HG03159 (cell line): ENCODE measurements around the gene AARSD1.
"Not testable (repeated sequence)": the region's sequence is repeated elsewhere in the genome, so short reads cannot be mapped to it uniquely, and the experiment has no call there.

Experiments
- ATAC-seq: cut with Tn5 transposase; IDR thresholded peaks from one replicate; pipeline ENCODE4 v1.9.1; 2021; ENCODE audit warnings: mild to moderate bottlenecking, moderate library complexity; ENCODE audit not compliant: unreplicated experiment

Gene AARSD1, protein sequence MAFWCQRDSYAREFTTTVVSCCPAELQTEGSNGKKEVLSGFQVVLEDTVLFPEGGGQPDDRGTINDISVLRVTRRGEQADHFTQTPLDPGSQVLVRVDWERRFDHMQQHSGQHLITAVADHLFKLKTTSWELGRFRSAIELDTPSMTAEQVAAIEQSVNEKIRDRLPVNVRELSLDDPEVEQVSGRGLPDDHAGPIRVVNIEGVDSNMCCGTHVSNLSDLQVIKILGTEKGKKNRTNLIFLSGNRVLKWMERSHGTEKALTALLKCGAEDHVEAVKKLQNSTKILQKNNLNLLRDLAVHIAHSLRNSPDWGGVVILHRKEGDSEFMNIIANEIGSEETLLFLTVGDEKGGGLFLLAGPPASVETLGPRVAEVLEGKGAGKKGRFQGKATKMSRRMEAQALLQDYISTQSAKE

DNA sequence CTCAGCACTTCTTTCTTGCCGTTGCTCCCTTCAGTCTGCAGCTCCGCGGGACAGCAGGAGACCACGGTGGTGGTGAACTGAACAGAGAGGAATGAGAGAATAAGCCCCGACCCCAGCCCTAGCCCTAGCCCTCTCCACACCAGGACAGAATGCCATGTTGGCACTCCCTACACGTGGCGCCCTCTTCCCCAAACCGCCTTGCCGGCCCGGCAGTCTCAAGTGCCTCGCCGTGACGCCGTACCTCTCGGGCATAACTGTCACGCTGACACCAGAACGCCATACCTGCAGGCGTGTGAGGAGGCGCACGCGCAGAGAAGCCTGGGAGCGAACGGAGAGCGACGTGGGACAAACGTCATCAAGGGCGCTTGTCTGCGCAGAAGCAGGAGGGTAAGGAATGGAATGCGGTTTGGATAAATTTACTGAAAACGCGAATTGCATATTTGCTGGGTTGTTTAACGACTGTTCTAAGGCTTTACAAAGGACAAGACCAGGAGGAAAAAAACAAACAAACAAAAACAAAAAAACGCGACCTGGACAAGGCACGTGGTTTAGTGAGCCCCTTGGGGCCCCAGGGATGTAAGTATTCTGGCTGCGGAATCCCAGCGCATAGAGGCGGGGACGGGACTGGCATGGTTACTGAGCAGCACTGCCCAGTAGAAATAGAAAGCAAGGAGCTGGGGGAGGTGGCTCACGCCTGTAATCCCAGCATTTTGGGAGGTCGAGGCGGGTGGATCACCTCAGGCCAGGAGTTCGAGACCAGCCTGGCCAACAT lies at the start of gene AARSD1:
Gene AARSD1 (minus strand): TSS at position 294 of the 772 bp plus-strand sequence. CDS start 14 bp downstream, at position 280.
- peak; percentile 78 for ATAC-seq

DNA sequence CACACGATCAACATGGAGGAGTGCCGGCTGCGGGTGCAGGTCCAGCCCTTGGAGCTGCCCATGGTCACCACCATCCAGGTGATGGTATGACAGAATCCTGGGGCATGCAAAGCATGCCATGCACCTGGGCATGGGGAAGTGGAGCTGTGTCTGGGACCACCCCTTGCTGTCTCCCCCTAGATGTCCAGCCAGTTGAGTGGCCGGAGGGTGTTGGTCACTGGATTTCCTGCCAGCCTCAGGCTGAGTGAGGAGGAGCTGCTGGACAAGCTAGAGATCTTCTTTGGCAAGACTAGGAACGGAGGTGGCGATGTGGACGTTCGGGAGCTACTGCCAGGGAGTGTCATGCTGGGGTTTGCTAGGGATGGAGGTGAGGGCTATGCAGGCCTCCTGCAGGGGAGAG lies 49.0 kb upstream of the AARSD1 start:
- no peak for ATAC-seq

DNA sequence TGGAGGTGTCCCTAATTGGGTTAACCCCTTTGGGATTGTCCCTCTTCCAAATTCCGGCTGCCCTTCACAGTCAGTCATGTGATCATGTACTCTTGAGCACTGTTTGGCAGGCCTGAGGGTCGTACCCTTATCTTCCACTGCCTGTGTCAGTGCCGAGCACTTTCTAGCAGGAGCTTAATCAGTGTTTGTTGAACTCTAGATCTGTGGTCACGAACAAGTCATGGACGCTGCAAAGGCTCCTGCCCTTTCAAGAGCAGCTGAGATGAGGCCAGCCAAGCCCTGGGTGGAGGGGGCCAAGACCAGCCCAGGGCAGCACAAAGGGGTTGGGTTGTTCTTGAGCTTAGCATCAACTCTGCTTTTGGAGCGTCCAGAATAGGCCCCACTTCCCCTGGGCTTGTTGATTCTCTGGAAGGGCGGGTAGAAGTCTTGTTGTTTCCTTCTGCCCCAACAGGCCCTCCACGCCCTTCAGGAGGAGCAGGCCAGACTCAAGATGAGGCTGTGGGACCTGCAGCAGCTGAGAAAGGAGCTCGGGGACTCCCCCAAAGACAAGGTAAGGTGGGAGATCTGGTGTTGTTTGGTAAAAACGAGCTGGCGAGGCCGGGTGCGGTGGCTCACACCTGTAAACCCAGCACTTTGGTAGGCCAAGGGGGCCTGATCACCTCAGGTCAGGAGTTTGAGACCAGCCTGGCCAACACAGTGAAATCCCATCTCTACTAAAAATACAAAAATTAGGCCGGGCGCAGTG lies 47.6 kb upstream of the AARSD1 start:
- ATAC-seq: no peak

DNA sequence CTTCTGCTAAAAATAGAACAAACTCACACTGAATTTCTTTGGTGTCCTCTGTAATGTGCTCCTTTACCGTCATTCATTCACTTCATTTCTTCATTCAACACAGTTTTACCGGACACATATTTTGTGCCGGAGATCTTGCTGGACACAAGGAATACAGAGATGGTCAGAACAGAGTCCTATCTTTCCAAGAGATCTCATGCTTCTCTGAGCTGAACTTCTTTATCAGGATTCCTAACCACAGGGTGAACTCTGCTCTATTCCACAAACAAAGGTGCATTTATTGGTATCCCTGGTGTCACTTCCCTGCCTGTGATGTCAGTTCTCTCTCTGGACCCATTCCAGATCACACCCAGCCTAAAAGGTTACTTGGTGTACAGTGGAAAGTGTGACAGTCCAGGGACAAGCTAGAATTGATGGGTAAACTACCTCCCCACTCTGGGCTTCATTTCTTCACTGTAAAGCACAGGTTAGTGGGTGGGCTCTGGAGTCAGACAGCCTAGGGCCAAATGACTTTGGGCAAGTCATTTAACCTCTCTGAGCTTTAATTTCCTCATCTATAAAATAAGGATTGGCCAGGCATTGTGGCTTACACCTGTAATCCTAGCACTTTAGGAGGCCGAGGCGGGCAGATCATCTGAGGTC lies 46.5 kb upstream of the AARSD1 start:
- ATAC-seq: no peak

DNA sequence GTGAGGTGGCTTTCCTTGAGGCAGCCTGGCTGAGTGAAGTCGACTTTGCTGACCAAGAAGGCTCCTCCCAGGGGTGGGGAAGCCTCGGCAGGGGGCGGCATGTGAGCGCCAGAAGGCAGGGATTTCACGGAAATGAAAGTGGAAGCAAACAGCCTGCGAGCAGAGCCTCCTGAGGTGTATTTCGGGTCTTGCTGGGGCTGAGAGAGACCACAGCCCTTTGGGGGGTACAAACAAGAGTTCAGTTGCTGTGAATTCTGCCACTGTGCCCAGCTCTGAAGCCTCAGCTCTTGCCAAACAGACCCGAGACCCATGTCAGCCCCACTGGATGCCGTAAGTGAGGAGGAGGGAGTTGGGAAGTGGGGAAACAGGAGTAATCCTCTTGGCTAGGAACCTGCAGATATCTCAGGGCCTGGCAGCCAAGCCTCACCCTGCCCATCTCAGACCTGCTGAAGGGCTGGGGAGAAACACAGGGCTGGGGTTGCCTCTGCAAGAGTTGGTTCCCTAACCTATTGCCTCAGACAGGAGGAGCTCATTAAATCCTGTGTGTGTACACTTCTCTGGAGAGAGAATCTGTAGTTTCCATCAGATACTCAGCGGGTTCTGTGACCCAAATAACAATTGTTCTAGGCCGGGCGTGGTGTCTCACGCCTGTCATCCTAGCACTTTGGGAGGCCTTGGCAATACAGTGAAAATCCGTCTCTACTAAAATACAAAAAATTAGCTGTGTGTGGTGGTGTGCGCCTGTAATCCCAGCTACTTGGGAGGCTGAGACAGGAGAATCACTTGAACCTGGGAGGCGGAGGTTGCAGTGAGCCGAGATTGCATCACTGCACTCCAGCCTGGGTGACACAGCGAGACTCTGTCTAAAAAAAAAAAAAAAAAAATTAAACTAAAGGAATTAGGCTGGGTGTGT lies 42.6 kb upstream of the AARSD1 start, which contains the start of gene IFI35:
Gene IFI35 (plus strand): TSS at position 146 of the 913 bp plus-strand sequence. CDS start 164 bp downstream, at position 310.
- ATAC-seq: peak; percentile 82

DNA sequence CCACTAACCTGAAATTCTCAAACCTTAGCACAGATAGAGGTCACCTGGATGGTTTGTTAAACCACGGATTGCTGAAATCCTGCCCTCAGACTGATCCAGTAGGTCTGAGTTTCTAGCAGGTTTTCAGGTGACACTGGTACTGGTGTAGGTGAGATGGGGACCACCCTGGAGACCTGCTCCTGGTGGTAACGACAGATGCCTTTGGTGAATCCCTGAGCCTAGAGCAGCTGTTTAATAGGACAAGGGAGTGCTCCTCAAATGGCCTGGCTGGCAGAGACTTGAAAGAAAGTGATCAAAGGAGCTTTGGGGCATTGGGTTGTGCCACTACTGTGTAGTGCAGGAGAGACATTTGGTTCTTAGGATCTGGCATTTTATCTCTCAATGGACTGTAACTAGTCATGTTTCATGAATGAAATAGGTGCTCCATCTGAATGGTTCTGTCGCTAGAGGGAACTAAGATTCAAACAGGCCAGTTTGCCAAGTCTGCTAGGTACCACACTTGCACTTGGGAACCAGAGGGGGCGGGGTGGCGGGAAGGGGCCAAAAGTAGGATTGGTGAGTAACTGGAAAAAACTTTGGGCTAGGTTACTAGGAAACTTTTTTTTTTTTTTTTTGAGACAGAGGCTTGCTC lies 39.4 kb upstream of the AARSD1 start:
- ATAC-seq: no peak

DNA sequence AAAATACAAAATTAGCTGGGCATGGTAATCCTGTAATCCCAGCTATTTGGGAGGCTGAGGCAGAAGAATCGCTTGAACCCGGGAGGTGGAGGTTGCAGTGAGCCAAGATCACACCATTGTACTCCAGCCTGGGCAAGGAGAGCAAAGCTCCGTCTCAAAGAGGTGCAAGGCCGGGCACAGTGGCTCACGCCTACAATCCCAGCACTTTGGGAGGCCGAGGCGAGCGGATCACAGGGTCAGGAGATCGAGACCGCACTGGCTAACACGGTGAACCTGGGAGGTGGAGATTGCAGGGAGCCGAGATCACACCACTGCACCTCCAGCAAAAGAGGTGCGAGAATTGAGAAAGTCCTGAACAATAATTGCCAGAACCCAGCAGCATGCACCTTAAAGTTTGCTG lies 36.6 kb upstream of the AARSD1 start:
- not testable (repeated sequence) for ATAC-seq

DNA sequence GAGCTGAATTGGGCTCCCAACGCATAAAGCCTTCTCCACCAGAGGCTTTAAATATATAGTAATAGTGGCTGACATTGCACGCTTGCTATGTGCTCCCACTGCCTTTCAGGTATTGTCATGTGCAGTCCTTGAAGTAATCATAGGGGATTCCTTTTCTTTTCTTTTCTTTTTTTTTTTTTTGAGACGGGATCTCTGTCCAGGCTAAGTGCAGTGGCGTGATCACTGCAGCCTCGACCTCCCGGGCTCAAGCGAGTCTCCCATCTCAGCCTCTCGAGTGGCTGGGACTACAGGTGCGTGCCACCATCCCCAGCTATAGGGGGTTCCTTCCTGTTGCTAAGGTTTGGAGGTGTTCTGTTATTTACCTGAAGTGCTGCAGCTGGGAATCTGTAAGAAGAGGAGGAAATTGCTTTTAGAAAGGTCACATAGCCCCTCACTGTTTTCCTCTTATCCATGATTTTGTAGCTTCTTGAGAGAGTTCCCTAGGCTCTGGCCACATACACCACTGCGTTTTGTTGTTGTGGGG lies 34.8 kb upstream of the AARSD1 start:
- no peak for ATAC-seq

DNA sequence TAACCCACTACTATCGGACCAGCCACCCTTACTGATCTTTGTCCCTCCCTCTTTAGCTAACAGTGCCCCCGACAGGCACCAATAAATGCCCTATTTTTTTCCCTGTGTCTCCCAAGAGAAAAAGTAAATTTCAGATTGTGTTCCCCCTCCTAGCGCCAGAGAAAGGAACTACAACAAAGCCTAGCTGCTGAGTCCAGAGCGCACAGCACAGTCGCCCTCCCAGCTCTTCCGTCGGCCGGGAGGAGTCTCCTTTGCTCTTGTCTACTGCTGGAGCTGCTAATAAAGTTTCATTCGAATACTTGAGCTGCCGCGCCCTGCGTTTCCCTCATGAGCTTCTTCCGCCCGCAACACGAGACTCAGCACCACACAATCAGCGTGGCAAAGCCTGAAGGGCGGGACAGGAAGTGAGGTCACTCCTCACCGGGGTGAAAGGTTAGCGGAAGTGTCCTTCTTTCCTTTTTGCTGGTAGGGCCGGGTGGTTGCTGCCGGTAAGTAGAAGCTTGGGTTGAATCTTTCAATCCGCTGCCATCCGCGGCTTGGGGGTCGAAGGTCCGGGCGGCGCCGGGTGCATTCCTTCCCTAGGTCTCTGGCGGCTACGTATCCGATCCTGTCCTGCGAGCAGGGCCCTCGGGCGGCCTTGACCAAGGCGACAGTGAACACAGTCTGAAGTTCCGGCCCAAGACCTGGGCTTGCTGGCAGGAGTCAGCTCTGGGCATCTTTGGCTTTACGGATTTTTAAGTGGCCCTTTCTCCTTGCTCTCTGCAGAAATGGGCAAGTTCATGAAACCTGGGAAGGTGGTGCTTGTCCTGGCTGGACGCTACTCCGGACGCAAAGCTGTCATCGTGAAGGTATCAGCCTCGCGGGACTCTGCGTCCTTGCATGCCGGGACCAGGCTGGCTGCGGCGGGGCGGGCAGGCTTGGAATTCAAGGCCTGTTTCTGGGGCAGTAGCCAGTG lies 34.0 kb upstream of the AARSD1 start, which contains the start of gene RPL27:
Gene RPL27 (plus strand): TSS at position 436 of the 955 bp plus-strand sequence. CDS start 332 bp downstream, at position 768.
- peak; percentile 93 for ATAC-seq

DNA sequence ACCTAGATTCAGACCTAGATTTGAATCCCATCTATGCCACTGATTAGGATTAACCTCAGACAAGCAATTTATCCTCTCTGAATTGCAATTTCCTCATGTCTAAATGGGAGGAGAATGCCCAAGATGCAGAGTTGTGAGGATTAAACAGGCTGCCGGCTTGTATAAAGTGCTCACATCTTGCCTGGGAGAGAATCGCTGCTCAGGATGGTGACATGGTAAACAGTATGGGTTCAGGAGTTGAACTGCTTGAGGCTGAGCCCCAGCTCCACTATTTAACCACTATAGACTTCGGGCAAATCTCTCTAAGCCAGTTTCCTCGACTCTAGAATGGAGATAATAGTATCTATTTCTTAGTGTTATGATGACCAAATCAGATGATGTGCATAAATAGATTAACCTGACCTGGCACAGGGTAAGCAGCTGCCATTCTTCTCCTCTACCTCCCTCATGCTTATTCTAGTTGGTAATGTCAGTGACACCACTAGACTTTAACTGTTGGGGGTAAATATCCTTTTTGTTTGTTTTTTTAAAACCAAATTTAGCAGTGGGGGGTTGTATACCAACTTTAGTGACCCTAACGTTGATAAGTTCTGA lies 33.2 kb upstream of the AARSD1 start:
- ATAC-seq: no peak

DNA sequence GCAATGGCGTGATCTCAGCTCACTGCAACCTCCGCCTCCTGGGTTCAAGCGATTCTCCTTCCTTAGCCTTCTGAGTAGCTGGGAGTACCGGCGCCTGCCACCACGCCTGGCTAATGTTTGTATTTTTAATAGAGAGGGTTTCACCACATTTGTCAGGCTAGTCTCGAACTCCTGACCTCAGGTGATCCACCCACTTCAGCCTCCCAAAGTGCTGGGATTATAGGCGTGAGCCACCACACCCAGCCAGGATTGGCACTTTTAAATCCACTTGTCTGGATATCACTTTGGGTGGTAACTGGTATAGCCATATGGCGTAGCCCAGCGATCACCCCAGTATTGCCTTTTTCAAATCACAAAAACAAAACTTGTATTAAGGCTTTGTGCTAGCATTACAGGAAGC lies 29.7 kb upstream of the AARSD1 start:
- ATAC-seq: not testable (repeated sequence)

DNA sequence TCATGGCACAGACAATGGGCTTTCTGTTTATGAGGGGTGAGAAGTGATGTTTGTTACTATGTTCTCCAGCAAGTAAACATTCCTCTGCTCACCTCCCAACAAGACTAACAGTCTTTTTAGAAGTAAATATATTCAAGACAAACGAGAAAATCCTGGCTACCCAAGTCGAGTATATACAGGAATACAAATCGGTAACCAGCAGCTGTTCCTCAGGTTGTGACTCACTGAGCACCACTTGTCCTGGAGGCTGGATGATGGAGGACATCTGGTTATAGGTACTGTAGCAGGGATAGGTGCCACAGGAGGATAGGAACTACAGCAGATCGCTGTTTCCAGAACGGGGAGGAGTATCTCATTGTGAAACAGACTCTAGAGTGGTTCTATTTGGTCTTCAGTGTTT lies 28.6 kb upstream of the AARSD1 start:
- ATAC-seq: no peak

DNA sequence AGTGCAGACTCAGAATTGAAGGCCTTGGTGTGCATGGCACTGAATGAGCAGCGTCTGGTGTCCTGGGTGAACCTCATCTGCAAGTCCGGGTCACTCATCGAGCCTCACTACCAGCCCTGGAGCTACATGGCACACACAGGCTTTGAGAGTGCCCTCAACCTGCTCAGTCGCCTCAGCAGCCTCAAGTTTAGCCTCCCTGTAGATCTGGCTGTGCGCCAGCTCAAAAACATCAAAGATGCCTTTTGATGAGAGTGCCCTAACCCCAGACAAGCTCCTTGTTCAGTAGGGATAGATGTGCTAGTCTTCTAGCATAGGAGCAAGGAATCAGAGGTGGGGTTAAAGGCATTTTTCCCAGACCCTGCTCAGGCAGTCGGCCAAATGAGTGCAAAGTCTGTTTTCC lies 27.2 kb upstream of the AARSD1 start:
- ATAC-seq: no peak

DNA sequence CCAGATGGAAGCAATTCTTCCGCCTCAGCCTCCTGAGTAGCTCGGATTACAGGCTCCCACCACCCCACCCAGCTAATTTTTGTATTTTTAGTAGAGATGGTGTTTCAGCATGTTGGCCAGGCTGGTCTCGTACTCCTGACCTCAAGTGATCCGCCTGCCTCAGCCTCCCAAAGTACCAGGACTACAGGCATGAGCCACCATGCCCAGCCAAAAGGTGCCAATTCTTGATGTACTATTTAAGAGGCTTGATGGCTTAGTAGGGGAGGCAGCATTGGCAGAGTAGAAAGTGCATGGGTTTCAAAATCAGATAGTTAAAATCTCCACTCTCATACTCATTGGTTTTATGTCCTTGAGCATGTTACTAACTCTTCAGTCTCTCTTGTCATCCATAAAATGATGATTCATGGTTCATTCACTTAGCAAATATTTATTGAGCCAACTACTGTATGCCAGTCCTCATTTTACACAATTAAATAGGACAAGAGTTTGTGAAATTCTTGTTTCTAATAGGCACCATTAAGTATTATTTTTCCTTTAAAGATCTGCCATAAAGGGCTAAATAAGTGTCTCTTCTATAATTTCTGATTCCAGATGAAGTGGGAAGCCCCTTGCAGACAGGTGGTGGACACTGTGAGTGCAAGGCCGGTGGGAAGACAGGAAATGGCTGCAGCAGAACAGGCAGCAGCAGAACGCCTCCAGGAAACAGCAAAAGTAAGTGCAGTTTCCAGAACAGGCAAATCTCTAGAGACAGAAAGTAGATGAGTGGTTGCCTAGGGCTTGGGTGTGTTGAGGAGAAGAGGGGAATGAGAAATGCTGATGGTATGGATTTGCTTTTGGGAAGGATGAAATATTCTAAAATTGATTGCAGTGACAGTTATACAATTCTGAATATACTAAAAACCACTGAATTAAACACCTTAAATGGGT lies 25.7 kb upstream of the AARSD1 start:
- no peak for ATAC-seq

DNA sequence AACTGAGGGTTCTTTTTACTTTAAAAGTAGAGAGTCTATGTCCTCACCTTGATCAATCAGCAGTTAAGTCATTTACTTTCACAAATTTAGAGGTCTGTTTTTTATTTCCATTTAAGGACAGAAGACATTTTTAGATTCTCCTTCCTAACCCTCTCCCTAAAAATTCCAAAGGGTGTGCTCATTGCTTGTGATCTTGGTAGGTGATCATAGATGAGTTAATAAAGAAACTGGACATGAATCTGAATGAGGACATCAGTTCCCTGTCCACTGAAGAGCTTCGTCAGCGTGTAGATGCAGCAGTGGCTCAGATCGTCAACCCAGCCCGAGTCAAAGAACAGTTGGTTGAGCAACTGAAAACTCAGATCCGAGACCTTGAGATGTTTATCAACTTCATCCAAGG lies 24.9 kb upstream of the AARSD1 start:
- ATAC-seq: no peak

DNA sequence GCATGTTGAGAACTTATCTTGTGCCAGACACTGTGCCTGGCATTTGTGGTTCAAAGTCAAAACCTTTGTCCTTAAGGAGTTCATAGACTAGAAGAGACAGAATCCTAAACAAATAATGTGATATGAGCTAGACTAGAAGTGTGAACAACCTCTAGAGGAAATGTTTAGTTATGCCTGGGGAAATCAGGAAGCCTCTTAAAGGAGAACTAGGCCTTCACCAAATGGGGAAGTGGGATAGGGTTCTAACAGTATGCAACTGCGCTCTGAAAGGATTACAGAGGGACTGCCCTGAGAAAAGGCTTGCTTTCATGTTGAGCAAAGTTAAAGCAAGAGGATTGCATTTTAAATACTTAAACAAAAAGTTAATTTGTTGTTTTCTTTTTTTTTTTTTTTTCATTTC lies 21.0 kb upstream of the AARSD1 start:
- no peak for ATAC-seq
